Keratinocyte (primary cell): ENCODE measurements around the gene PDILT.

ENCODE experiments used
- CTCF ChIP-seq, 3 experiments: IDR thresholded peaks in 1 of 3; conservative IDR thresholded peaks in 1 of 3; optimal IDR thresholded peaks in 1 of 3; 2 replicates in 2 of 3; 3 replicates in 1 of 3; pipeline versions ENCODE3 to v1.5.1; 2011; ENCODE audit warnings: low read length in 3 of 3, mild to moderate bottlenecking in 3 of 3, moderate library complexity in 2 of 3, control low read depth in 1 of 3, inconsistent platforms in 1 of 3; ENCODE audit not compliant: insufficient read depth in 2 of 3; ENCODE audit errors: extremely low read depth in 1 of 3
- EZH2 ChIP-seq: IDR thresholded peaks from one replicate; pipeline ENCODE4 v1.6.1; 2012; ENCODE audit warnings: inconsistent platforms, mild to moderate bottlenecking, low read length, moderate library complexity

GRCh38 chr16:20398603-20399002 is 5.9 kb downstream of the PDILT start:
- TF ChIP-seq CTCF (optimal IDR thresholded peaks at IDR 0.05 in 1 of 3, IDR thresholded peaks at IDR 0.05 in 1 of 3, conservative IDR thresholded peaks at IDR 0.05 in 1 of 3; ENCODE audit: extremely low read depth in 1 of 3, insufficient read depth in 2 of 3, low read length in 3 of 3) (no peak), EZH2 (no peak)
